Skeletal muscle tissue (tissue), 4 donors: ENCODE measurements around the gene ROBO1. TPM values are rescaled to one million over a fixed set of nuclear protein-coding genes. Genes with fewer than 3 reads are reported as not detected.
"Not testable (repeated sequence)": the region's sequence is repeated elsewhere in the genome, so short reads cannot be mapped to it uniquely, and the experiment has no call there.

Experiments used
- H3K27ac ChIP-seq: one replicate; pipeline ENCODE4 v1.7.0; 2013; ENCODE audit warnings: mild to moderate bottlenecking, low read depth, low read length, inconsistent platforms
- H3K27me3 ChIP-seq, 3 donors: one replicate each; pipeline ENCODE4 v1.7.0; 2013; ENCODE audit warnings: low read length in 3 of 3; ENCODE audit not compliant: control insufficient read depth in 3 of 3, insufficient read depth in 3 of 3
- H3K36me3 ChIP-seq, 3 donors: one replicate each; pipeline ENCODE4 v1.7.0; 2013; ENCODE audit warnings: low read length in 3 of 3; ENCODE audit not compliant: control insufficient read depth in 3 of 3, insufficient read depth in 3 of 3
- H3K4me1 ChIP-seq, 3 donors: one replicate each; pipeline ENCODE4 v1.7.0; 2013; ENCODE audit warnings: low read length in 3 of 3, mild to moderate bottlenecking in 3 of 3; ENCODE audit not compliant: control insufficient read depth in 3 of 3, insufficient read depth in 3 of 3
- H3K4me3 ChIP-seq, 3 donors: one replicate each; pipeline ENCODE4 v1.7.0; 2013; ENCODE audit warnings: low read length in 3 of 3
- H3K9ac ChIP-seq, 3 donors: one replicate each; pipeline ENCODE4 v1.7.0; 2013; ENCODE audit warnings: low read length in 3 of 3, mild to moderate bottlenecking in 3 of 3, moderate library complexity in 2 of 3, low read depth in 1 of 3
- H3K9me3 ChIP-seq, 3 donors: one replicate each; pipeline ENCODE4 v1.7.0; 2013; ENCODE audit warnings: low read length in 3 of 3; ENCODE audit not compliant: control insufficient read depth in 3 of 3
- total RNA-seq: library from RNA; depleted of rRNA; stranded (reverse); fragments of >200 nt; gene quantifications from one replicate; pipeline ENCODE4 v1.2.3, GENCODE V29; 2014
- donor health status: Osteomylitis.

ROBO1 gene
- total RNA-seq, 1 donor from 2014 or later = 20.4 TPM

- Histone ChIP-seq H3K9ac (no peak overlapping the region), H3K27ac (no peak overlapping the region), H3K9me3 (no peaks in the 10 kb centered on the region), H3K4me1 (no peaks in the 10 kb centered on the region), H3K36me3 (no peaks in the 10 kb centered on the region), H3K4me3 (no peak overlapping the region), H3K27me3 (no peaks in the 10 kb centered on the region)
These were observed 589.2 kb downstream of the ROBO1 start for GRCh38 chr3:79178471-79179180.

- H3K4me1 ChIP-seq = no peaks in the 10 kb centered on the region
- H3K9me3 ChIP-seq = no peaks in the 10 kb centered on the region
- H3K27me3 ChIP-seq = no peaks in the 10 kb centered on the region
- no peak overlapping the region for H3K9ac ChIP-seq
- H3K27ac ChIP-seq = no peak overlapping the region
- no peak overlapping the region for H3K4me3 ChIP-seq
- H3K36me3 ChIP-seq = no peaks in the 10 kb centered on the region
These were observed 591.9 kb downstream of the ROBO1 start for GRCh38 chr3:79175870-79176269.

GRCh38 chr3:79173259-79173658, 594.5 kb downstream of the ROBO1 start:
- H3K36me3 ChIP-seq, H3K4me3 ChIP-seq, H3K9ac ChIP-seq, H3K27me3 ChIP-seq, H3K9me3 ChIP-seq, H3K4me1 ChIP-seq, H3K27ac ChIP-seq: not testable (repeated sequence)

- Histone ChIP-seq H3K27ac (no peak overlapping the region), H3K4me1 (no peaks in the 10 kb centered on the region), H3K27me3 (no peaks in the 10 kb centered on the region), H3K36me3 (no peaks in the 10 kb centered on the region), H3K9me3 (no peaks in the 10 kb centered on the region), H3K9ac (no peak overlapping the region), H3K4me3 (no peak overlapping the region)
These were observed 595.6 kb downstream of the ROBO1 start for GRCh38 chr3:79172241-79172640.

- H3K27me3 ChIP-seq = no peaks in the 10 kb centered on the region
- no peak overlapping the region for H3K27ac ChIP-seq
- H3K9me3 ChIP-seq = no peaks in the 10 kb centered on the region
- H3K4me3 ChIP-seq = no peak overlapping the region
- no peaks in the 10 kb centered on the region for H3K4me1 ChIP-seq
- no peaks in the 10 kb centered on the region for H3K36me3 ChIP-seq
- no peak overlapping the region for H3K9ac ChIP-seq
These were observed 597.8 kb downstream of the ROBO1 start for GRCh38 chr3:79170021-79170420.

GRCh38 chr3:79167651-79168416, 600.0 kb downstream of the ROBO1 start:
- H3K27ac ChIP-seq = no peak overlapping the region
- H3K4me1 ChIP-seq = no peaks in the 10 kb centered on the region
- no peaks in the 10 kb centered on the region for H3K27me3 ChIP-seq
- H3K4me3 ChIP-seq = no peak overlapping the region
- no peaks in the 10 kb centered on the region for H3K9me3 ChIP-seq
- H3K9ac ChIP-seq = no peak overlapping the region
- H3K36me3 ChIP-seq = no peaks in the 10 kb centered on the region

DNA sequence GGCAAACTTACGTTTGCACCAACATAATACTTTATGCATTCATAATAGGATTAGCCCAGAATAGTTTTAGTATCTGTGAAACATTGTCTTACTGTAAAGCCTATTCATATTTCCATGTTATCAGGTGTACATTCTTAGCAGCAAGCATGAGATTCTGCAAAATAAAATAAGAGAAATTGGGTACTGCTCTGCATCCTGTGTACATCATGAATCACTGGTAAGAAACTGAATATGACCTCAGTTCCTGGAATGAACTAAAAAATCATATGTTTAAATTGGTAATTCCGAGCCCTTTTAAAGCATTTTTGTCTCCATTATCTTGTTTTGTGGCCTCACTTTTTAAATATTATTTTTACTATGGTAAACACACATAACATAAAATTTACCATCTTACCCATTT, 605.1 kb downstream of the ROBO1 start:
- H3K27ac ChIP-seq = no peak overlapping the region
- no peaks in the 10 kb centered on the region for H3K27me3 ChIP-seq
- no peaks in the 10 kb centered on the region for H3K9me3 ChIP-seq
- no peak overlapping the region for H3K4me3 ChIP-seq
- no peaks in the 10 kb centered on the region for H3K4me1 ChIP-seq
- H3K36me3 ChIP-seq = no peaks in the 10 kb centered on the region
- no peak overlapping the region for H3K9ac ChIP-seq

DNA sequence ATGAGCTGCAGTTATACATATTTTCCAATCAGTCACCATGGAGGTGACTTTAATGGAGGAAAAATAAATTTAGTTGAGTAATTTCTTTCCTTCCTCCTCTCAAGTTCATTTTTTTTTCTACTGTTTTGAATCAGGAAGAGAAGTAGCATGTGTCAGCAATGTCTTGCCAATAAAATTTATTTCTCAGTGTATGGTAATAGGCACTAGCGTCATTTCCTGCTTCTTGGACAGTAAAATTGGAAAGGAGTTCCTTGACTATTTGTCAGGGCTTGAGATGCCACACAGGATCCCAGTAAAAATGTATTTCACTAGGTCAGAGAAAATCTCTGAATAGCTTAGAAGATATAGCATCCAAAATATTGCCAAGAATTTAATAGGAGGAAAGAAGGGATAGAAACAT, 605.9 kb downstream of the ROBO1 start:
- H3K4me1 ChIP-seq = no peaks in the 10 kb centered on the region
- H3K27me3 ChIP-seq = no peaks in the 10 kb centered on the region
- no peak overlapping the region for H3K4me3 ChIP-seq
- H3K9ac ChIP-seq = no peak overlapping the region
- H3K9me3 ChIP-seq = no peaks in the 10 kb centered on the region
- H3K27ac ChIP-seq = no peak overlapping the region
- H3K36me3 ChIP-seq = no peaks in the 10 kb centered on the region

- H3K9me3 ChIP-seq = no peaks in the 10 kb centered on the region
- no peak overlapping the region for H3K4me3 ChIP-seq
- no peaks in the 10 kb centered on the region for H3K36me3 ChIP-seq
- no peak overlapping the region for H3K9ac ChIP-seq
- H3K27me3 ChIP-seq = no peaks in the 10 kb centered on the region
- H3K27ac ChIP-seq = no peak overlapping the region
- no peaks in the 10 kb centered on the region for H3K4me1 ChIP-seq
These were observed 607.4 kb downstream of the ROBO1 start for GRCh38 chr3:79160421-79160820.

- Histone ChIP-seq H3K4me3 (no peak overlapping the region), H3K36me3 (no peaks in the 10 kb centered on the region), H3K4me1 (no peaks in the 10 kb centered on the region), H3K9ac (no peak overlapping the region), H3K27ac (no peak overlapping the region), H3K27me3 (no peaks in the 10 kb centered on the region), H3K9me3 (no peaks in the 10 kb centered on the region)
These were observed 608.1 kb downstream of the ROBO1 start for GRCh38 chr3:79159736-79160135.
